CD4-positive, alpha-beta T cell (primary cell): ENCODE data around the gene ZNF860. TPM values are rescaled to one million over a fixed set of nuclear protein-coding genes. Genes with fewer than 3 reads are reported as not detected.

Experiments
- ATAC-seq: fragments of 200-7000 bp; cut with Tn5 transposase; one replicate; pipeline ENCODE4 v1.10.0; 2022; ENCODE audit warnings: mild to moderate bottlenecking; ENCODE audit not compliant: poor library complexity
- CTCF ChIA-PET: fragments of 350-600 bp; sonication (Branson Sonifier 250); formaldehyde crosslinking; loops from one replicate; lab custom pipeline; 2021; ENCODE audit warnings: antibody characterized with exemption, inconsistent platforms; lab: Charles Lee
- POLR2A ChIA-PET: fragments of 350-600 bp; sonication (Branson Sonifier 250); formaldehyde crosslinking; loops from one replicate; lab custom pipeline; 2021; ENCODE audit warnings: antibody characterized with exemption, inconsistent platforms; lab: Charles Lee
- DNase-seq, 14 experiments: peaks; one replicate each; pipeline ENCODE4 v3.0.0-alpha.2; 2013 to 2020; ENCODE audit warnings: mixed read lengths in 2 of 14
- H3K27ac ChIP-seq, 2 donors: one replicate each; pipeline versions ENCODE4 v1.5.1 to v1.7.0; 2013; ENCODE audit warnings: low read length in 2 of 2, low read depth in 1 of 2, mild to moderate bottlenecking in 1 of 2
- H3K27me3 ChIP-seq, 2 experiments: 1 replicate in 1 of 2; 2 replicates in 1 of 2; pipeline versions ENCODE4 v1.6.1 to v1.7.0; 2013; ENCODE audit warnings: low read length in 2 of 2, control low read depth in 1 of 2, mild to moderate bottlenecking in 1 of 2, moderate library complexity in 1 of 2; ENCODE audit not compliant: insufficient read depth in 2 of 2, control insufficient read depth in 1 of 2
- H3K36me3 ChIP-seq: one replicate; pipeline ENCODE4 v1.6.1; 2013; ENCODE audit warnings: low read length, control low read depth; ENCODE audit not compliant: insufficient read depth
- H3K4me1 ChIP-seq: one replicate; pipeline ENCODE4 v1.6.1; 2013; ENCODE audit warnings: low read length, control low read depth; ENCODE audit not compliant: insufficient read depth
- H3K4me3 ChIP-seq: one replicate; pipeline ENCODE4 v1.5.1; 2013; ENCODE audit warnings: mild to moderate bottlenecking, low read length, moderate library complexity
- H3K9me3 ChIP-seq, 2 experiments: 1 replicate in 1 of 2; 2 replicates in 1 of 2; pipeline versions ENCODE4 v1.6.1 to v1.7.0; 2013; ENCODE audit warnings: low read length in 2 of 2, mild to moderate bottlenecking in 2 of 2, control low read depth in 1 of 2, moderate library complexity in 1 of 2; ENCODE audit not compliant: control insufficient read depth in 1 of 2, insufficient read depth in 1 of 2
- H3K27ac Mint-ChIP-seq: one replicate; pipeline ENCODE4 v1.8.0; 2020; ENCODE audit warnings: mixed read lengths
- H3K27me3 Mint-ChIP-seq: one replicate; pipeline ENCODE4 v1.8.0; 2021; ENCODE audit warnings: mixed read lengths
- H3K36me3 Mint-ChIP-seq: one replicate; pipeline ENCODE4 v1.8.0; 2021; ENCODE audit warnings: low read depth, mixed read lengths
- H3K4me1 Mint-ChIP-seq: one replicate; pipeline ENCODE4 v1.8.0; 2021; ENCODE audit warnings: low read depth, mixed read lengths
- H3K4me3 Mint-ChIP-seq: one replicate; pipeline ENCODE4 v1.8.0; 2020; ENCODE audit warnings: mild to moderate bottlenecking, mixed read lengths
- H3K9me3 Mint-ChIP-seq: one replicate; pipeline ENCODE4 v1.8.0; 2020; ENCODE audit warnings: mixed read lengths
- intact Hi-C, 2 experiments: fragments of 100-400 bp; cut with DNase I in 1 of 2; cut with micrococcal nuclease in 1 of 2; formaldehyde crosslinking; loops; one replicate each; pipeline versions ENCODE4 v1.15.1 to v1.9.0; 2023 to 2025; cut with DNase I, micrococcal nuclease
- total RNA-seq, 174 experiments: library from RNA in 2 of 174; stranded (reverse) in 2 of 174; gene quantifications; one replicate each; pipeline ENCODE4 v1.2.3 and lab custom pipeline; 2021 to 2026
- TF ChIP-seq, protein P1 (sequence below): fragments of 200-600 bp; IDR thresholded peaks from one replicate; pipeline ENCODE4 v1.8.0; 2022; ENCODE audit warnings: antibody characterized with exemption, mild to moderate bottlenecking

Gene ZNF860
- total RNA-seq, 2 experiments from 2014 or later: not detected

DNA sequence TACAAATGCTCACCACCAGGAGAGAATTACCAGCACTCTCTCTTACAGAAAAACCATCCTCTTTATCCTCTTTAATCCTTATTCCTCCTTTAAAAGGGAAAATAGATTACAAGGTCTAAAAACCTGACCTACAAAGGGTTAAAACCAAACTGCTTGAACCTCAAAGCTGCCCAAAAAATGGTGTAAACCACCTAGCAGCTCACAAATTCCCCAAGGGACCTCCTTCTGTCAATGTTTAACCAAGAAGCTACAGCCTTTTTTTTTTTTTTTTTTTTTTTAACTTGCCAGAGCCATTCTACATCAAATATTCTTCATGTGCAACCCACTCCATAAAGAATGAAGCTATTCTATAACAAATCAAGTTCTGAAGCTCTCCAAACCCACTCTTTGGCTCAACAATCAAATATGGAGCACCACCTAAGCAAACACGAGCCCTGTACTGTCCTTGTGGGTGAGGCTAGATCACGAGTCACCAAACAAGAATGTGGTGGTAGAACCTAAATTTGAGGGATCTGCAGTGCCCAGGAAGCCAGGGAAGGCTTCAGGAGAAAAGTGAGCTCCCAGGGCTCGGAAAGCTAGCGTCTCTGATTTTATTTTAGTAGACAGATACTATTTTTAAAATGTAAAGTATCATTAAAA is 20.6 kb upstream of the ZNF860 start:
- CTCF ChIA-PET: no interaction called here
- Histone ChIP-seq H3K36me3 (no peaks in the 10 kb centered on the region), H3K27me3 (peaks cover 0 to 2% of the 10 kb centered on the region in 2 experiments), H3K9me3 (peaks cover 2 to 5% of the 10 kb centered on the region in 2 experiments), H3K27ac (no peak overlapping the region), H3K4me1 (no peaks in the 10 kb centered on the region), H3K4me3 (no peak overlapping the region)
- intact Hi-C loops: no loop called here
- Mint-ChIP-seq H3K27me3 (no peaks in the 10 kb centered on the region), H3K4me3 (no peak overlapping the region), H3K9me3 (peaks cover under 1% of the 10 kb centered on the region), H3K27ac (no peak overlapping the region), H3K4me1 (peaks cover 7% of the 10 kb centered on the region), H3K36me3 (no peaks in the 10 kb centered on the region)
- POLR2A ChIA-PET: interaction anchor here (1.2 kb wide), 1 partner anchor 39 kb away, joined by 3 read pairs; no protein-coding TSS in a partner anchor
- DNase-seq (no peak), ATAC-seq (no peak)
- TF ChIP-seq, protein P1, sequence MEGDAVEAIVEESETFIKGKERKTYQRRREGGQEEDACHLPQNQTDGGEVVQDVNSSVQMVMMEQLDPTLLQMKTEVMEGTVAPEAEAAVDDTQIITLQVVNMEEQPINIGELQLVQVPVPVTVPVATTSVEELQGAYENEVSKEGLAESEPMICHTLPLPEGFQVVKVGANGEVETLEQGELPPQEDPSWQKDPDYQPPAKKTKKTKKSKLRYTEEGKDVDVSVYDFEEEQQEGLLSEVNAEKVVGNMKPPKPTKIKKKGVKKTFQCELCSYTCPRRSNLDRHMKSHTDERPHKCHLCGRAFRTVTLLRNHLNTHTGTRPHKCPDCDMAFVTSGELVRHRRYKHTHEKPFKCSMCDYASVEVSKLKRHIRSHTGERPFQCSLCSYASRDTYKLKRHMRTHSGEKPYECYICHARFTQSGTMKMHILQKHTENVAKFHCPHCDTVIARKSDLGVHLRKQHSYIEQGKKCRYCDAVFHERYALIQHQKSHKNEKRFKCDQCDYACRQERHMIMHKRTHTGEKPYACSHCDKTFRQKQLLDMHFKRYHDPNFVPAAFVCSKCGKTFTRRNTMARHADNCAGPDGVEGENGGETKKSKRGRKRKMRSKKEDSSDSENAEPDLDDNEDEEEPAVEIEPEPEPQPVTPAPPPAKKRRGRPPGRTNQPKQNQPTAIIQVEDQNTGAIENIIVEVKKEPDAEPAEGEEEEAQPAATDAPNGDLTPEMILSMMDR: no peak

DNA sequence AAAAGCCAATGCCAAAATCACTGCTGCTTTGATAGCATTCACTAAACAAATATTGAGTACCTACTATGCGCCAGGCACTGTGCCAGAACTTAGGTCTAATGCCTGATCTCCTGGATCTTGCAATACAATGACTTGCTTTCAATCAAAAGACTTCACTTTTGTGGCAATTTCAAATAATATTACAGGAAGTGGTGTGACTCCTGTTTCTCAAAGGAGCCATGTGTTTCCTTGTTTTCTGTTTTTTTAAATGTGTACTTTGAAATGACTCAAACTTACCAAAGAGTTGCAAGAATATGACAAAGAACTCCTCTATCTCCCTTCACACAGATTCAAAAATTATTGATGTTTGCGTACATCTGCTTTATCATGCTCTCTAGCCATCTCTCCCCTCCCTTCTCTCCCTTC is 18.7 kb upstream of the ZNF860 start:
- Mint-ChIP-seq H3K27ac (no peak overlapping the region), H3K4me1 (peaks cover 7% of the 10 kb centered on the region), H3K4me3 (no peak overlapping the region), H3K9me3 (no peaks in the 10 kb centered on the region), H3K36me3 (no peaks in the 10 kb centered on the region), H3K27me3 (no peaks in the 10 kb centered on the region)
- H3K36me3 ChIP-seq: no peaks in the 10 kb centered on the region
- ATAC-seq (no peak), DNase-seq (peak in 1 of 14 experiments; percentile 1)
- H3K4me1 ChIP-seq: no peaks in the 10 kb centered on the region
- H3K9me3 ChIP-seq: no peaks in the 10 kb centered on the region
- H3K4me3 ChIP-seq: no peak overlapping the region
- H3K27ac ChIP-seq: no peak overlapping the region
- H3K27me3 ChIP-seq: no peaks in the 10 kb centered on the region
- CTCF ChIA-PET: no interaction called here
- intact Hi-C loops: no loop called here
- TF ChIP-seq, protein P1: no peak
- POLR2A ChIA-PET: no interaction called here

DNA sequence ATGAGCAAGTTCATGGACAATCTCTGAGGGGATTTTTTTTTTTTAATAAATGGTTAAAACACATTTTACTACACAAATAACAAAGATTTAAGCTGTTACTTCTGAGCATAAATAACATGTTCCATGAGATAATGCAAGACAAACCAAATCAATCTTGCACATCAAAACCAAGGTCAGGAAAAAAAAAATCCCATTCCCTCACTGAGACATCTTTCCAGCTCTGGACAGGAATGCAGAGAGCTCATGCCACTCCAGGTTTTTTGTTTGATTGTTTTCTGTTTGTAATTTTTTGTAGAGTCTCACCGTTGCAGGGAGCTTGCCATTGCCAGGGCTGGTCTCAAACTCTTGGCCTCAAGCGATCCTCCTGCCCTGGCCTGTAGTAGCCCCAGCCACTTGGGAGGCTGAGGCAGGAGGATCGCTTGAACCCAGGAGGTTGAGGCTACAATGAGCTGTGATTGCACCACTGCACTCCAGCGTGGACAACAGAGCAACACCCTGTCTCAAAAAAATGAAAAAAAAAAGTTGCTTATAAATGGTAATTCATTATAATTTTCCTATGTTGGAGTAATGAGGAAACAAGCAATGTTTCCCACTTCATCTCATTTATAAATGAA is 14.5 kb upstream of the ZNF860 start:
- Histone ChIP-seq H3K9me3 (no peaks in the 10 kb centered on the region), H3K4me1 (no peaks in the 10 kb centered on the region), H3K27ac (no peak overlapping the region), H3K36me3 (no peaks in the 10 kb centered on the region), H3K27me3 (no peaks in the 10 kb centered on the region), H3K4me3 (no peak overlapping the region)
- CTCF ChIA-PET: no interaction called here
- Mint-ChIP-seq H3K27me3 (no peaks in the 10 kb centered on the region), H3K27ac (no peak overlapping the region), H3K4me1 (peaks cover 7% of the 10 kb centered on the region), H3K36me3 (no peaks in the 10 kb centered on the region), H3K9me3 (no peaks in the 10 kb centered on the region), H3K4me3 (no peak overlapping the region)
- TF ChIP-seq, protein P1: no peak
- DNase-seq (no peak), ATAC-seq (no peak)
- intact Hi-C loops: no loop called here
- POLR2A ChIA-PET: no interaction called here
